Endothelial cell (in vitro differentiated cells): ENCODE results near the gene ORAI3. TPM values are rescaled to one million over a fixed set of nuclear protein-coding genes. Genes with fewer than 3 reads are reported as not detected.
A peak's percentile ranks its signal among the peaks of the same experiment; 100 is the strongest.

Experiments
- DNase-seq: peaks from one replicate; pipeline ENCODE4 v3.0.0; 2021; ENCODE audit warnings: low spot score
- H3K27ac Mint-ChIP-seq: one replicate; pipeline ENCODE4 v1.8.0; 2021; ENCODE audit warnings: mixed read lengths, inconsistent platforms; ENCODE audit not compliant: unreplicated experiment
- H3K27me3 Mint-ChIP-seq: one replicate; pipeline ENCODE4 v1.8.0; 2021; ENCODE audit warnings: mild to moderate bottlenecking, moderate library complexity, mixed read lengths, inconsistent platforms; ENCODE audit not compliant: unreplicated experiment
- H3K36me3 Mint-ChIP-seq: one replicate; pipeline ENCODE4 v1.8.0; 2021; ENCODE audit warnings: mild to moderate bottlenecking, low read depth, mixed read lengths, inconsistent platforms; ENCODE audit not compliant: unreplicated experiment
- H3K4me1 Mint-ChIP-seq: one replicate; pipeline ENCODE4 v1.8.0; 2021; ENCODE audit warnings: mild to moderate bottlenecking, mixed read lengths, inconsistent platforms; ENCODE audit not compliant: unreplicated experiment
- H3K4me3 Mint-ChIP-seq: one replicate; pipeline ENCODE4 v1.8.0; 2021; ENCODE audit warnings: mild to moderate bottlenecking, mixed read lengths, inconsistent platforms; ENCODE audit not compliant: unreplicated experiment
- H3K9me3 Mint-ChIP-seq: one replicate; pipeline ENCODE4 v1.8.0; 2021; ENCODE audit warnings: mixed read lengths, inconsistent platforms; ENCODE audit not compliant: unreplicated experiment
- total RNA-seq: library from RNA; stranded (reverse); fragmentation: NEBNext Ultra II Directional; extraction: Animal tissue kit (Norgen Biotek cat#: 25700); gene quantifications from one replicate; pipeline ENCODE4 v1.2.1, GENCODE V29; 2021; ENCODE audit not compliant: unreplicated experiment
- TF ChIP-seq, protein P1 (sequence below): fragments of 200-600 bp; sonication (generic); IDR thresholded peaks from one replicate; pipeline ENCODE4 v1.5.0; 2021; ENCODE audit warnings: antibody characterized with exemption; ENCODE audit not compliant: unreplicated experiment

Gene ORAI3
- total RNA-seq, 1 donor from 2014 or later, result 42.9 TPM

DNA sequence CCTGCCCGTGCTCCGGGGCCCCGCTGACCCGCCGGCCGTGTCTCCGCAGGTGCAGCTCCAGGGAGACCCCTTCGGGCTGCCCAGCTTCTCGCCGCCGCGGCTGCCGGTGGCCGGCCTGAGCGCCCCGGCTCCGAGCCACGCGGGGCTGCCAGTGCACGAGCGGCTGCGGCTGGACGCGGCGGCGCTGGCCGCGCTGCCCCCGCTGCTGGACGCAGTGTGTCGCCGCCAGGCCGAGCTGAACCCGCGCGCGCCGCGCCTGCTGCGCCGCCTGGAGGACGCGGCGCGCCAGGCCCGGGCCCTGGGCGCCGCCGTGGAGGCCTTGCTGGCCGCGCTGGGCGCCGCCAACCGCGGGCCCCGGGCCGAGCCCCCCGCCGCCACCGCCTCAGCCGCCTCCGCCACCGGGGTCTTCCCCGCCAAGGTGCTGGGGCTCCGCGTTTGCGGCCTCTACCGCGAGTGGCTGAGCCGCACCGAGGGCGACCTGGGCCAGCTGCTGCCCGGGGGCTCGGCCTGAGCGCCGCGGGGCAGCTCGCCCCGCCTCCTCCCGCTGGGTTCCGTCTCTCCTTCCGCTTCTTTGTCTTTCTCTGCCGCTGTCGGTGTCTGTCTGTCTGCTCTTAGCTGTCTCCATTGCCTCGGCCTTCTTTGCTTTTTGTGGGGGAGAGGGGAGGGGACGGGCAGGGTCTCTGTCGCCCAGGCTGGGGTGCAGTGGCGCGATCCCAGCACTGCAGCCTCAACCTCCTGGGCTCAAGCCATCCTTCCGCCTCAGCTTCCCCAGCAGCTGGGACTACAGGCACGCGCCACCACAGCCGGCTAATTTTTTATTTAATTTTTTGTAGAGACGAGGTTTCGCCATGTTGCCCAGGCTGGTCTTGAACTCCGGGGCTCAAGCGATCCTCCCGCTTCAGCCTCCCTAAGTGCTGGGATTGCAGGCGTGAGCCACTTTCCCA is 46.6 kb upstream of the ORAI3 start:
- DNase-seq, result peak; percentile 84

DNA sequence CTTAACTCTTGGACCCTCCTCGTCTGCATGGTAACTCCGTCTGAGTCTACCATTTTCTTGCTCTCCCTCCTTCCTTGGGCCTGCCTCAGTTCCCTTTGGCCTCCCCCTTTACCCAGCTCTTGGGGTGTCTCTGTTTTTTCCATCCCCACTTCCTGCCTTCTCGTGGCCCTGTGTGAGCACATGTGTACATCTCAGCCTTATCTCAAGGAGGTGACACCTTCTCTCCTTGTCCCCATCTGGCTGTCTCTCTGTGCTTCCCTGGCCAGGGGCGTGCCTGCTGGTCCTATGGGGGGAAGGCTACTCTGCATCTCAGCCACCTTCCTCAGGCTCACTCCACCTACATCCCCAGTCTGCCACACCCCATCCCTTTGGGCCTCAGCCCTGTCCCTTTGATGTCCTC is 45.9 kb upstream of the ORAI3 start:
- peak; percentile 19 for DNase-seq
- TF ChIP-seq, protein P1, sequence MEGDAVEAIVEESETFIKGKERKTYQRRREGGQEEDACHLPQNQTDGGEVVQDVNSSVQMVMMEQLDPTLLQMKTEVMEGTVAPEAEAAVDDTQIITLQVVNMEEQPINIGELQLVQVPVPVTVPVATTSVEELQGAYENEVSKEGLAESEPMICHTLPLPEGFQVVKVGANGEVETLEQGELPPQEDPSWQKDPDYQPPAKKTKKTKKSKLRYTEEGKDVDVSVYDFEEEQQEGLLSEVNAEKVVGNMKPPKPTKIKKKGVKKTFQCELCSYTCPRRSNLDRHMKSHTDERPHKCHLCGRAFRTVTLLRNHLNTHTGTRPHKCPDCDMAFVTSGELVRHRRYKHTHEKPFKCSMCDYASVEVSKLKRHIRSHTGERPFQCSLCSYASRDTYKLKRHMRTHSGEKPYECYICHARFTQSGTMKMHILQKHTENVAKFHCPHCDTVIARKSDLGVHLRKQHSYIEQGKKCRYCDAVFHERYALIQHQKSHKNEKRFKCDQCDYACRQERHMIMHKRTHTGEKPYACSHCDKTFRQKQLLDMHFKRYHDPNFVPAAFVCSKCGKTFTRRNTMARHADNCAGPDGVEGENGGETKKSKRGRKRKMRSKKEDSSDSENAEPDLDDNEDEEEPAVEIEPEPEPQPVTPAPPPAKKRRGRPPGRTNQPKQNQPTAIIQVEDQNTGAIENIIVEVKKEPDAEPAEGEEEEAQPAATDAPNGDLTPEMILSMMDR, result no peak
- H3K4me3 Mint-ChIP-seq, result peak overlapping the region; percentile 92
- H3K9me3 Mint-ChIP-seq, result no peaks in the 10 kb centered on the region
- H3K36me3 Mint-ChIP-seq, result peaks cover 3% of the 10 kb centered on the region
- H3K27me3 Mint-ChIP-seq, result peaks cover 3% of the 10 kb centered on the region
- H3K27ac Mint-ChIP-seq, result peak overlapping the region; percentile 98
- peaks cover 30% of the 10 kb centered on the region for H3K4me1 Mint-ChIP-seq

More for the DNA sequence above, 46.6 kb upstream of the ORAI3 start:
- Mint-ChIP-seq H3K27me3 (peaks cover 4% of the 10 kb centered on the region), H3K4me3 (peak overlapping the region; percentile 92), H3K27ac (peak overlapping the region; percentile 98), H3K36me3 (peaks cover 3% of the 10 kb centered on the region), H3K4me1 (peaks cover 27% of the 10 kb centered on the region), H3K9me3 (no peaks in the 10 kb centered on the region)
- TF ChIP-seq, protein P1, result no peak

DNA sequence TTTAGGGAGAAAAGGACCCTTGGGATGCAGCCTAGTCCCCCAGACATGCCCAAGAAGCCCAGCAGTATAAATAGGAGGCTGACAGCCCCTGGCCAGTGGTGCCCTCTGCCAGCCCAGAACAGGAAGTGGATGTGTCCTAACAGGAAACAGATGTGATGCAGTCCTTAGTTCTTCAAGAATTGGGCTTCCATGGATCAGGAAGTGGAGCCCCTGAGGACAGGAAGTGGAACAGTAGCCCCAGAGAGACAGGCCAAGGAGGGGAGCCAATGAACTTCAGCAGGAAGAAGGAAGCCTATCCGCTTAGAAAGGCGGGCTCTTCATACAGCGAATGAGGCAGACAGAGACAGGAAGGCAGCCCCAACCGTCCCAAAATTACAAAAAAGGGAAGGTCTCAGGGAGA is 45.3 kb upstream of the ORAI3 start:
- Mint-ChIP-seq H3K27me3 (peaks cover 3% of the 10 kb centered on the region), H3K9me3 (no peaks in the 10 kb centered on the region), H3K4me3 (peak overlapping the region; percentile 73), H3K36me3 (peaks cover 3% of the 10 kb centered on the region), H3K4me1 (peaks cover 31% of the 10 kb centered on the region), H3K27ac (peak overlapping the region; percentile 98)
- peak; percentile 54 for DNase-seq
- TF ChIP-seq, protein P1, result no peak

DNA sequence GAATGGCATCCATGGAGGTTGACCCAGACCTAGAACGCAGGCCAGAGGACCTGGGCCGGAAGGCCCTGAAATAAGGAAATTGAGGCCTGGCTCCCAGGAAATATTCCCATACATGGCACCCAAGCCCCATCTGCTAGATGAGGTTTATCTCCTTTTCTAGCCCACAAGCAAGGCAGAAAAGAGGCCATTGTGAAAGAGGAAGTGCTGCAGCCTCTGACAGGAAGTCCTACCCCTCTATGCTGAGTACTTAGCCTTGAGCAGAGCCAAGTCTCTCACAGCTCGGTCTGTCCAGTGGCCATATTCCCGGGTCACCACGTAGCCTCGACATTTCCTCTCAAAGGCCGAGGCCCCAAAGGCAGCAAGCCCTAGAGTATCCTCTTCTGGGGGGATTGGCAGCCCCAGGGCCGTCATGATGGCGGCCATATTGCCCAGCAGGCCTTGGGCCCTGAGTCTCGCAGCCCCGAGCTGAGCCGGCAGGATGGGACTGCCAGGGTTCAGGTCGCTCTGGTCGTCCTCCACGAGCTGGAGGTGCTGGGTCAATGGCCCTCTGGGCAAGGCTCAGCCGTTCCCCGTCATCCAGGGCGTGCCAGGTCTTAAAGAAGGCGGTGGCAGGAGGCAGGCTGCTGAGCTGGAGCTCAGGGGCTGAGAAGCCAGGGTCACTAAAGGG is 44.6 kb upstream of the ORAI3 start:
- Mint-ChIP-seq H3K27me3 (peaks cover 5% of the 10 kb centered on the region), H3K9me3 (no peaks in the 10 kb centered on the region), H3K4me3 (no peak overlapping the region), H3K4me1 (peaks cover 31% of the 10 kb centered on the region), H3K36me3 (peaks cover 3% of the 10 kb centered on the region), H3K27ac (peak overlapping the region; percentile 98)
- DNase-seq, result no peak
- TF ChIP-seq, protein P1, result no peak

DNA sequence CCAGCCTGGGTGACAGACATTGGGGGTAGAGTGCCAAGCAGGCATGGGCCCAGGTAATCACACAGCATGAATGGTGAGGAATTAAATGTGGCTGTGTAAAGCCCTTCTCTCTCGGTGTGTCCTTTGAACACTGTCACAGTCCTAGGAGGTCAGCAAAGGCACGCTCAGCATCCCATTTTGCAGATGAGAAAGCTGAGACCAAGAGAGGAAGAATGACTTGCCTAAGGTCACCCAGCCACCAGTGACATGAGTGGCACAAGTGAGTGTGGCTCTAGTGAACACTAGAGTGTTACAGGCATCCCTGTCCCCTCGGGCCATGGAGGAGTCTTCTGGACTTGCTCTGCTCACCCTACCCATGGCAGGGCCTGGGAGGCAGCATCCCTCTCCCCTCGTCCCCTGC is 41.8 kb upstream of the ORAI3 start:
- no peak overlapping the region for H3K27ac Mint-ChIP-seq
- TF ChIP-seq, protein P1, result no peak

More for the DNA sequence above, 41.8 kb upstream of the ORAI3 start:
- H3K4me1 Mint-ChIP-seq, result peaks cover 31% of the 10 kb centered on the region
- DNase-seq, result no peak
- H3K27me3 Mint-ChIP-seq, result peaks cover 5% of the 10 kb centered on the region
- no peak overlapping the region for H3K4me3 Mint-ChIP-seq
- H3K36me3 Mint-ChIP-seq, result peaks cover 3% of the 10 kb centered on the region
- no peaks in the 10 kb centered on the region for H3K9me3 Mint-ChIP-seq
